Measurements from ENCODE around the gene CECR2. TPM values are rescaled to one million over a fixed set of nuclear protein-coding genes. Genes with fewer than 3 reads are reported as not detected.

The CECR2 gene
- total RNA-seq, 4 donors from 2014 or later = 12.3 to 29.6 (median 20.4) TPM

Other genes with a start within 250 kb of the CECR2 start
- gene TMEM121B, start 248.1 kb upstream of the CECR2 start, total RNA-seq = under 1 TPM; 0.17 to 0.29 (median 0.24) TPM
- gene HDHD5, start 210.2 kb upstream of the CECR2 start, total RNA-seq = 10 to 100 TPM; 32.0 to 38.5 (median 35.1) TPM
- gene ADA2, start 150.0 kb upstream of the CECR2 start, total RNA-seq = 1 to 10 TPM; 2.2 to 3.4 (median 2.7) TPM
- 10 to 100 TPM in 3 of 4 donors, 1 to 10 TPM in 1; 9.3 to 22.2 (median 13.3) TPM for gene SLC25A18, start 194.0 kb downstream of the CECR2 start, total RNA-seq

Measured in gastrocnemius medialis (tissue), 4 donors.